Small intestine (tissue), 7 donors: ENCODE measurements around the gene ISL2. TPM values are rescaled to one million over a fixed set of nuclear protein-coding genes. Genes with fewer than 3 reads are reported as not detected.

Source experiments
- DNase-seq, 2 donors: peaks; one replicate each; pipeline versions ENCODE4 v3.0.0 to v3.0.0-alpha.2; 2013
- FAIRE-seq: peaks from 2 replicates; lab custom pipeline; 2012; peaks lifted over from hg19 to GRCh38; lab: Jason Lieb, UNC
- H3K27ac ChIP-seq, 3 donors: one replicate each; pipeline ENCODE4 v1.5.1; 2013; ENCODE audit warnings: low read length in 2 of 3, mild to moderate bottlenecking in 2 of 3, control low read depth in 1 of 3, inconsistent platforms in 1 of 3, low read depth in 1 of 3, moderate library complexity in 1 of 3
- H3K27me3 ChIP-seq, 3 donors: one replicate each; pipeline ENCODE4 v1.6.1; 2013; ENCODE audit warnings: low read length in 3 of 3, inconsistent platforms in 1 of 3; ENCODE audit not compliant: control insufficient read depth in 3 of 3, insufficient read depth in 3 of 3
- H3K36me3 ChIP-seq, 3 donors: one replicate each; pipeline ENCODE4 v1.6.1; 2013; ENCODE audit warnings: low read length in 3 of 3, inconsistent platforms in 1 of 3, low read depth in 1 of 3, mild to moderate bottlenecking in 1 of 3, moderate library complexity in 1 of 3; ENCODE audit not compliant: control insufficient read depth in 3 of 3, insufficient read depth in 2 of 3
- H3K4me1 ChIP-seq, 3 donors: one replicate each; pipeline ENCODE4 v1.6.1; 2013; ENCODE audit warnings: low read length in 2 of 3, inconsistent platforms in 1 of 3, low read depth in 1 of 3, mild to moderate bottlenecking in 1 of 3, moderate library complexity in 1 of 3; ENCODE audit not compliant: control insufficient read depth in 3 of 3, insufficient read depth in 2 of 3
- H3K4me3 ChIP-seq, 3 donors: one replicate each; pipeline ENCODE4 v1.5.1; 2013; ENCODE audit warnings: low read length in 3 of 3, control low read depth in 1 of 3, inconsistent platforms in 1 of 3, low read depth in 1 of 3, mild to moderate bottlenecking in 1 of 3, moderate library complexity in 1 of 3
- H3K9me3 ChIP-seq, 2 donors: one replicate each; pipeline ENCODE4 v1.6.1; 2013; ENCODE audit warnings: low read depth in 1 of 2, low read length in 1 of 2; ENCODE audit not compliant: control insufficient read depth in 2 of 2, insufficient read depth in 1 of 2
- WGBS, 3 donors: extraction: QIAGEN DNeasy Blood & Tissue Kit; methylation state at CpG; one replicate each; pipeline ENCODE4 v1.1.7; 2013; 5-methylcytosine and 5-hydroxymethylcytosine counted together
- polyA plus RNA-seq, 4 donors: library from polyadenylated mRNA; stranded (reverse) in 3 of 4; unstranded in 1 of 4; fragments of 200-250 nt in 3 of 4; fragments of 120-200 nt in 1 of 4; gene quantifications; one replicate each; pipeline versions ENCODE4 v1.2.1 to v1.2.3, GENCODE V29; 2013
- donor health status: healthy with polysubstance abuse.
- donor health status: control.
- donor health status: control.
- donor health status: Bipolar disorder and iron deficiency.
- donor health status: healthy.

ISL2 gene
- polyA plus RNA-seq, 4 donors = 0.54 to 3.5 (median 1.4) TPM; not detected in 1

DNA sequence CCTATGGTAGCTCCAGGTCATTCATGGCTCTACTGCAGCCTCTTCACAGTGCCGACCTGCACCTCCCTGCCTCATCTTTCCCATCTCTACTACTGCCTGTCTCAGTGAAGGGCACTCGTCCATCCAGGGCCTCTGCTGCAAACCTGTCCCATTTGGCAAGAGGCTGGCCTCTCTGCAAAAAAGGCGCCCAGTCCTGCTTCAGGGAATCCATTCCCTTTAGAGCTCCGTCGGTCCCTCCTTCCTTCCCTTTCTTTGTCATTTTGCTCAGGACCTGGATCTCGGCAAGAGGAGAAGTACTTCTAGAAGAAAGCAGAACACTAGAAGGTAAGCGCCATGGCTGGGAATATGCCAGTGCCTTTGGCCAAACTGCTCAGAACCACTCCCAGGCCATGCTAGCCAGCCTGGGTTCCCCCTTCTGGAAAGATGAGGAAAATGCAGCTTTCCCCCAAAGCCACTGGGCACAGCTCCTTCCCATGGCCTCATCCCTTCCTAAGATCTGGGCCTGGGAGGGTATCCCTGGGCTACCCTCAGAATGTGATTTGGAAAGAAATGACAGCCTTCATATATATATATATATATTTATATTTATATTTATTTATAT lies 6.4 kb upstream of the ISL2 start:
- peaks cover 0 to 3% (median 0%) of the 10 kb centered on the region in 3 donors for H3K4me1 ChIP-seq
- 65 to 71% (median 69%) methylated on average over 7 of the region's 7 CpGs for WGBS, 3 donors
- no peak overlapping the region for H3K27ac ChIP-seq
- DNase-seq (peak; percentile 40 to 61), FAIRE-seq (no peak)
- H3K27me3 ChIP-seq = peaks cover 0 to 56% (median 9%) of the 10 kb centered on the region in 3 donors
- no peaks in the 10 kb centered on the region for H3K36me3 ChIP-seq
- no peak overlapping the region for H3K4me3 ChIP-seq
- peaks cover 0 to 2% of the 10 kb centered on the region in 2 donors for H3K9me3 ChIP-seq

GRCh38 chr15:76332796-76333195 lies 3.8 kb upstream of the ISL2 start:
- Histone ChIP-seq H3K9me3 (peaks cover 0 to 4% of the 10 kb centered on the region in 2 donors), H3K4me1 (peaks cover 0 to 13% (median 4%) of the 10 kb centered on the region in 3 donors), H3K4me3 (no peak overlapping the region), H3K27me3 (peaks cover 6 to 63% (median 20%) of the 10 kb centered on the region in 3 donors), H3K27ac (no peak overlapping the region), H3K36me3 (no peaks in the 10 kb centered on the region)
- 85 to 91% (median 89%) methylated on average over 1 of the region's 1 CpG for WGBS, 3 donors
- DNase-seq (no peak), FAIRE-seq (no peak)

GRCh38 chr15:76333309-76333708 lies 3.3 kb upstream of the ISL2 start:
- peaks cover 8 to 67% (median 24%) of the 10 kb centered on the region in 3 donors for H3K27me3 ChIP-seq
- H3K36me3 ChIP-seq = no peaks in the 10 kb centered on the region
- 55 to 88% (median 64%) methylated on average over 1 of the region's 1 CpG for WGBS, 3 donors
- FAIRE-seq (no peak), DNase-seq (no peak)
- no peak overlapping the region for H3K4me3 ChIP-seq
- H3K9me3 ChIP-seq = peaks cover 0 to 4% of the 10 kb centered on the region in 2 donors
- H3K4me1 ChIP-seq = peaks cover 0 to 13% (median 4%) of the 10 kb centered on the region in 3 donors
- no peak overlapping the region for H3K27ac ChIP-seq

DNA sequence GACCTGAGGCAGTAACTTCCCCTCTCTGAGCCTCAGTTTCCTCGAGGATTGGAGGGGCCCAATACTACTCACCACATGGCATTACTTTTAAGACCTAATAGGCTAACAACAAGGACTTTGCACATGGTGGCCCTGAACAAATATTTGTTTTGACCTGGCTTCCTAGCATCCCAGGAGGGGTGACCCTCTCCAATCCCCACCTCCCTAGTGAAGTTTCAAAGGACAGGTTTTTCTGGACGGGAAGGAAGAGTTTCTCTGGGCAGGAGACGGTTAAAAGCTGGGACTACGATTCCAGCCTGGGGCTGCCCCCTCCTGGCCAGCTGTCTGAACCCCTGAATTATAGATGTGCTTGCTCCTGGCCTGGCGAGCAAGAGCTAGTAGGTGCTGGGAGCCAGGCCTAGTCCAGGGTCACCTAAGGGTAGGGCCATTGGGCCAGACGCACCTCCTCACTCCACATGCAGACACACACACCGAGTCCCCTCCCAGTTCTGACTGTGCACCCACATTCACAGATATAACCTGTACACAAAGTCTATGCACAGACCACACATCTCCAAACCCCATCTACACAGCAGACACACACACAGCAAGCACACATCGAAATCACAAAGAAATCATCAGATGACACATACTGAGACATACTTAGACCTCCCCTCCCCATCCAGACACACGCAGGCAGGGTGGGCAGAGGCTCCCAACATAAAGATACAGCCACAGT lies 2.7 kb upstream of the ISL2 start:
- H3K9me3 ChIP-seq = peaks cover 0 to 4% of the 10 kb centered on the region in 2 donors
- H3K4me3 ChIP-seq = no peak overlapping the region
- no peak overlapping the region for H3K27ac ChIP-seq
- no peaks in the 10 kb centered on the region for H3K36me3 ChIP-seq
- no peak for FAIRE-seq
- peaks cover 8 to 73% (median 30%) of the 10 kb centered on the region in 3 donors for H3K27me3 ChIP-seq
- DNase-seq = peak in 1 of 2 donors; percentile 42
- peaks cover 0 to 13% (median 4%) of the 10 kb centered on the region in 3 donors for H3K4me1 ChIP-seq
- WGBS, 3 donors = 27 to 50% (median 36%) methylated on average over 9 of the region's 9 CpGs

DNA sequence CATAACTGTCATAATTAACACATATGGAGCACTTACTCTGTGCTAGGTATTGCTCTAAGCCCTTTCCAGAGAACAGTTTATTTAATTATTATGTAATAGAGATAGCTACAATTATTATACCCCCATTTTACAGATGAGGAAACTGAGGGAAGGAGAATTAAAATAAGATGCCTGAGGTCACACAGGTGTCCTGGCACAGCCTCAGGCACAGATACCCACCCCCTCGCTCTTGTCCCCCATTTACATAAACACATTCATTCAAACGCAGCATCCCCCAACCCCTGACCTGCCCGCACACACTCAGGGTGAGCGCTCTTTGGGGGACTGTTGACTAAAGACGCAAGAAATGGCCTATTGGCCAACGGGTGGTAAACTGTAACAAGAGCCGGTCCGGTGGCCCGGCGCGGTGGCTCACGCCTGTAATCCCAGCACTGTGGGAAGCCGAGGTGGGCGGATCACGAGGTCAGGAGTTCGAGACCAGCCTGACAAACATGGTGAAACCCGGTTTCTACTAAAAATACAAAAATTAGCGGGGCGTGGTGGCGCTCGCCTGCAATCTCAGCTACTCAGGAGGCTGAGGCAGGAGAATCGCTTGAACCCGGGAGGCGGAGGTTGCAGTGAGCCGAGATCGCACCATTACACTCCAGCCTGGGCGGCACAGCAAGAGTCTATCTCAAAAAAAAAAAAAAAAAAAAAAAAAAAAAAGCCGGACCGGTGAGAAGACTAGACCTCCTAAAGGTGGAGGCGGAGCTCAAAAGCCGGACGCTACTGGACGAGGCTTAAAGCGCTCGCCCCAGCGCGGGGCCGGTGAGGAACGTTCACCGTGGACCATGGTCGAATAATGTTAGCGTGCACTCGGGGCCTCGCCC lies 1.9 kb upstream of the ISL2 start:
- FAIRE-seq (no peak), DNase-seq (no peak)
- peaks cover 0 to 4% of the 10 kb centered on the region in 2 donors for H3K9me3 ChIP-seq
- no peaks in the 10 kb centered on the region for H3K36me3 ChIP-seq
- 25 to 38% (median 31%) methylated on average over 35 to 44 of the region's 44 CpGs for WGBS, 3 donors
- peak overlapping the region in 1 of 3 donors; percentile 16 for H3K4me3 ChIP-seq
- H3K27me3 ChIP-seq = peaks cover 11 to 77% (median 34%) of the 10 kb centered on the region in 3 donors
- H3K4me1 ChIP-seq = peaks cover 1 to 15% (median 4%) of the 10 kb centered on the region in 3 donors
- peak overlapping the region in 1 of 3 donors; percentile 86 for H3K27ac ChIP-seq

GRCh38 chr15:76335307-76336253 lies 993 bp upstream of the ISL2 start:
- WGBS, 3 donors = 5 to 8% (median 7%) methylated on average over 39 of the region's 39 CpGs
- Histone ChIP-seq H3K9me3 (peaks cover 0 to 4% of the 10 kb centered on the region in 2 donors), H3K36me3 (peaks cover 0 to 2% (median 0%) of the 10 kb centered on the region in 3 donors), H3K4me3 (peak overlapping the region in 2 of 3 donors; percentile 23 to 44), H3K27me3 (peaks cover 12 to 80% (median 35%) of the 10 kb centered on the region in 3 donors), H3K4me1 (peaks cover 3 to 23% (median 7%) of the 10 kb centered on the region in 3 donors), H3K27ac (peak overlapping the region in 2 of 3 donors; percentile 76 to 86)
- no peak for FAIRE-seq
- peak in 1 of 2 donors; percentile 65 for DNase-seq

DNA sequence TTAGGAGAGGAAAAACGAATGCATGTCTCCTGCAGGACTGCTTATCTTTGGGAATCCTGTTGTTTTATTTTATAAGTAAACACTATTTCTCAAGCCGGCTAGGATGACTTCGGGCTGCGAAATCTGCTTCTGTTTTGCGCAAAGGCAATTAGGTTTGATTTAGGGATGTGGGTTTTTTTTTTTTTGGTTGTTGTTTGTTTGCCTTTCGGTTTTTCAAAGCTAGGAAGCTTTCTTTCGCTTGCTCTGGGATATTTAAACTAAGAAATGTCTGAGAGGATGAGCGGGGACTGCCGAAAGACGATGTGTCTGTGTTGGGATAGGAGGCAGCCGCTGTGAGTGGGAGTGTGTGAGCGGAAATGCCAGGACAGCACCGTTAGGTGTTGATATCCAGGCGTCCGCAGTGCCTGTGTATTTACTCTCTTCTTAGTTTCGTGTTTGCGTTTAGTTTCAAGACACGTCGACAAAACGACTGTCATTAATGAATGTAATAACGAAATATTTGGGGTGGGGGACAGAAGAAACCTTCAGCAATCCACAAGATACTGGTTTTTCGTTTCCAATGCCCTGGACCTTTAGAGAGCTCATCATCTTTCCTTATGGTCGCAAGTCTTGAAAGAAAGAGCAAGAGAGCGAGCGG lies 604 bp downstream of the ISL2 start:
- peak in 1 of 2 donors; percentile 51 for DNase-seq
- 4 to 6% (median 4%) methylated on average over 25 of the region's 25 CpGs for WGBS, 3 donors
- Histone ChIP-seq H3K4me3 (peak overlapping the region; percentile 6 to 44 (median 41)), H3K4me1 (peaks cover 11 to 39% (median 13%) of the 10 kb centered on the region in 3 donors), H3K27me3 (peaks cover 19 to 96% (median 46%) of the 10 kb centered on the region in 3 donors), H3K9me3 (peaks cover 0 to 4% of the 10 kb centered on the region in 2 donors), H3K36me3 (peaks cover 0 to 12% (median 0%) of the 10 kb centered on the region in 3 donors), H3K27ac (peak overlapping the region in 2 of 3 donors; percentile 62 to 78)
- no peak for FAIRE-seq
